Measurements from ENCODE around the gene INPP5A.
"Not testable (repeated sequence)": the region's sequence is repeated elsewhere in the genome, so short reads cannot be mapped to it uniquely, and the experiment has no call there.

Gene INPP5A

GRCh38 chr10:132583456-132583855 is 45.9 kb downstream of the INPP5A start:
- no peak for DNase-seq

GRCh38 chr10:132584081-132584480 is 46.5 kb downstream of the INPP5A start:
- DNase-seq: no peak

- DNase-seq: no peak
Observed at GRCh38 chr10:132585732-132586722, 48.4 kb downstream of the INPP5A start.

GRCh38 chr10:132586739-132587138 is 49.2 kb downstream of the INPP5A start:
- DNase-seq: no peak

GRCh38 chr10:132587175-132587574 is 49.6 kb downstream of the INPP5A start:
- DNase-seq: no peak

- DNase-seq: peak; percentile 58
Observed at GRCh38 chr10:132588301-132589013, 50.9 kb downstream of the INPP5A start.

- DNase-seq: no peak
Observed at GRCh38 chr10:132589015-132589414, 51.4 kb downstream of the INPP5A start.

GRCh38 chr10:132589681-132590080 is 52.1 kb downstream of the INPP5A start:
- no peak for DNase-seq

- no peak for DNase-seq
Observed at GRCh38 chr10:132590094-132590751, 52.6 kb downstream of the INPP5A start.

- DNase-seq: no peak
Observed at GRCh38 chr10:132590752-132591121, 53.1 kb downstream of the INPP5A start.

GRCh38 chr10:132591166-132591971 is 53.8 kb downstream of the INPP5A start:
- no peak for DNase-seq

- DNase-seq: no peak
Observed at GRCh38 chr10:132592790-132593383, 55.3 kb downstream of the INPP5A start.

- no peak for DNase-seq
Observed at GRCh38 chr10:132593389-132593788, 55.8 kb downstream of the INPP5A start.

GRCh38 chr10:132593900-132594876 is 56.6 kb downstream of the INPP5A start:
- no peak for DNase-seq

- DNase-seq: peak; percentile 14
Observed at GRCh38 chr10:132595021-132595420, 57.4 kb downstream of the INPP5A start.

- DNase-seq: peak; percentile 28
Observed at GRCh38 chr10:132595854-132596253, 58.3 kb downstream of the INPP5A start.

- DNase-seq: no peak
Observed at GRCh38 chr10:132596742-132597279, 59.2 kb downstream of the INPP5A start.

- DNase-seq: no peak
Observed at GRCh38 chr10:132597654-132598053, 60.1 kb downstream of the INPP5A start.

- not testable (repeated sequence) for DNase-seq
Observed at GRCh38 chr10:132599023-132599618, 61.5 kb downstream of the INPP5A start.

- DNase-seq: no peak
Observed at GRCh38 chr10:132599732-132600131, 62.1 kb downstream of the INPP5A start.

Data from right hindlimb (tissue), 1 donor.